ENCODE measurements around the gene PRR35. TPM values are rescaled to one million over a fixed set of nuclear protein-coding genes. Genes with fewer than 3 reads are reported as not detected.

PRR35 gene
- total and polyA plus RNA-seq, 4 donors, result not detected

- H3K36me3 ChIP-seq (ENCODE audit: control insufficient read depth in 4 of 4, insufficient read depth in 3 of 4, low read depth in 1 of 4, low read length in 3 of 4), result peaks cover 0 to 7% (median under 1%) of the 10 kb centered on the region in 4 donors
- TF ChIP-seq ATF3 (IDR thresholded peaks at IDR 0.05) (no peak), MAX (IDR thresholded peaks at IDR 0.05) (no peak), JUND (IDR thresholded peaks at IDR 0.05) (no peak), TAF1 (conservative IDR thresholded peaks at IDR 0.05) (no peak), FOXA1 (IDR thresholded peaks at IDR 0.05) (no peak), NR2F2 (IDR thresholded peaks at IDR 0.05) (no peak), RAD21 (IDR thresholded peaks at IDR 0.05) (no peak), CTCF (IDR thresholded peaks at IDR 0.05; ENCODE audit: low read depth, low read length, missing input control) (no peak), EGR1 (IDR thresholded peaks at IDR 0.05; ENCODE audit: low read depth in 2 of 2) (no peak), YY1 (IDR thresholded peaks at IDR 0.05) (no peak), FOXA2 (IDR thresholded peaks at IDR 0.05) (no peak), RXRA (IDR thresholded peaks at IDR 0.05) (no peak)
- 95% methylated on average over 46 of the region's 46 CpGs for WGBS
- H3K27me3 ChIP-seq (ENCODE audit: control insufficient read depth in 4 of 4, insufficient read depth in 4 of 4, low read length in 3 of 4), result no peaks in the 10 kb centered on the region
- H3K27ac ChIP-seq (ENCODE audit: low read depth in 1 of 2, low read length in 2 of 2), result no peak overlapping the region
- H3K9me3 ChIP-seq (ENCODE audit: control insufficient read depth in 4 of 4, low read length in 3 of 4), result no peaks in the 10 kb centered on the region
- DNase-seq (ENCODE audit: low spot score), result no peak
- H3K4me3 ChIP-seq (ENCODE audit: low read depth in 1 of 3, low read length in 3 of 3), result no peak overlapping the region
- no peak overlapping the region for H3K9ac ChIP-seq (ENCODE audit: low read depth in 1 of 2, low read length in 2 of 2)
- peaks cover 4 to 33% (median 16%) of the 10 kb centered on the region in 4 donors for H3K4me1 ChIP-seq (ENCODE audit: control insufficient read depth in 4 of 4, insufficient read depth in 4 of 4, low read length in 3 of 4)
Measured at GRCh38 chr16:574021-574760, 14.0 kb downstream of the PRR35 start.

- Histone ChIP-seq H3K9me3 (ENCODE audit: control insufficient read depth in 4 of 4, low read length in 3 of 4) (no peaks in the 10 kb centered on the region), H3K36me3 (ENCODE audit: control insufficient read depth in 4 of 4, insufficient read depth in 3 of 4, low read depth in 1 of 4, low read length in 3 of 4) (peaks cover 0 to 7% (median under 1%) of the 10 kb centered on the region in 4 donors), H3K9ac (ENCODE audit: low read depth in 1 of 2, low read length in 2 of 2) (no peak overlapping the region), H3K27ac (ENCODE audit: low read depth in 1 of 2, low read length in 2 of 2) (no peak overlapping the region), H3K4me1 (ENCODE audit: control insufficient read depth in 4 of 4, insufficient read depth in 4 of 4, low read length in 3 of 4) (peaks cover 0 to 24% (median 11%) of the 10 kb centered on the region in 4 donors), H3K27me3 (ENCODE audit: control insufficient read depth in 4 of 4, insufficient read depth in 4 of 4, low read length in 3 of 4) (no peaks in the 10 kb centered on the region), H3K4me3 (ENCODE audit: low read depth in 1 of 3, low read length in 3 of 3) (no peak overlapping the region)
- WGBS, result 83% methylated on average over 36 of the region's 36 CpGs
- DNase-seq (ENCODE audit: low spot score), result no peak
- TF ChIP-seq ATF3 (IDR thresholded peaks at IDR 0.05) (no peak), EGR1 (IDR thresholded peaks at IDR 0.05; ENCODE audit: low read depth in 2 of 2) (no peak), HNF4A (conservative IDR thresholded peaks at IDR 0.05) (no peak), HNF4G (IDR thresholded peaks at IDR 0.05) (no peak), FOXA1 (IDR thresholded peaks at IDR 0.05) (no peak), YY1 (IDR thresholded peaks at IDR 0.05) (no peak), NR2F2 (IDR thresholded peaks at IDR 0.05) (no peak), GABPA (IDR thresholded peaks at IDR 0.05 in 1 of 2, conservative IDR thresholded peaks at IDR 0.05 in 1 of 2) (no peak), RXRA (IDR thresholded peaks at IDR 0.05) (no peak), ZBTB33 (IDR thresholded peaks at IDR 0.05) (no peak), TAF1 (conservative IDR thresholded peaks at IDR 0.05) (no peak), MAX (IDR thresholded peaks at IDR 0.05) (no peak), RAD21 (IDR thresholded peaks at IDR 0.05) (no peak), FOXA2 (IDR thresholded peaks at IDR 0.05) (no peak), SP1 (IDR thresholded peaks at IDR 0.05) (no peak), CTCF (IDR thresholded peaks at IDR 0.05; ENCODE audit: low read depth, low read length, missing input control) (no peak), REST (IDR thresholded peaks at IDR 0.05) (no peak)
Measured at GRCh38 chr16:575354-576196, 15.4 kb downstream of the PRR35 start.
